Dendritic cell treated with granulocyte-macrophage colony-stimulating factor and Interleukin-4, amounts not matched to agents 40 ng/mL and 50 ng/mL, for 4 days (primary cell): ENCODE results near the gene MLXIP.
"Not testable (repeated sequence)": the region's sequence is repeated elsewhere in the genome, so short reads cannot be mapped to it uniquely, and the experiment has no call there.

ENCODE experiments used
- H3K27ac Mint-ChIP-seq: one replicate; pipeline ENCODE4 v1.8.0; 2022; ENCODE audit warnings: mild to moderate bottlenecking, mixed read lengths
- H3K27me3 Mint-ChIP-seq: one replicate; pipeline ENCODE4 v1.8.0; 2022; ENCODE audit warnings: mild to moderate bottlenecking, mixed read lengths
- H3K36me3 Mint-ChIP-seq: one replicate; pipeline ENCODE4 v1.8.0; 2022; ENCODE audit warnings: low read depth, mixed read lengths
- H3K4me1 Mint-ChIP-seq: one replicate; pipeline ENCODE4 v1.8.0; 2022; ENCODE audit warnings: low read depth, mixed read lengths
- H3K4me3 Mint-ChIP-seq: one replicate; pipeline ENCODE4 v1.8.0; 2022; ENCODE audit warnings: mild to moderate bottlenecking, moderate library complexity, mixed read lengths
- H3K9me3 Mint-ChIP-seq: one replicate; pipeline ENCODE4 v1.8.0; 2022; ENCODE audit warnings: mixed read lengths
- intact Hi-C: fragments of 100-400 bp; cut with micrococcal nuclease; formaldehyde crosslinking; loops from one replicate; pipeline ENCODE4 v1.15.0; 2022

Gene MLXIP, protein sequence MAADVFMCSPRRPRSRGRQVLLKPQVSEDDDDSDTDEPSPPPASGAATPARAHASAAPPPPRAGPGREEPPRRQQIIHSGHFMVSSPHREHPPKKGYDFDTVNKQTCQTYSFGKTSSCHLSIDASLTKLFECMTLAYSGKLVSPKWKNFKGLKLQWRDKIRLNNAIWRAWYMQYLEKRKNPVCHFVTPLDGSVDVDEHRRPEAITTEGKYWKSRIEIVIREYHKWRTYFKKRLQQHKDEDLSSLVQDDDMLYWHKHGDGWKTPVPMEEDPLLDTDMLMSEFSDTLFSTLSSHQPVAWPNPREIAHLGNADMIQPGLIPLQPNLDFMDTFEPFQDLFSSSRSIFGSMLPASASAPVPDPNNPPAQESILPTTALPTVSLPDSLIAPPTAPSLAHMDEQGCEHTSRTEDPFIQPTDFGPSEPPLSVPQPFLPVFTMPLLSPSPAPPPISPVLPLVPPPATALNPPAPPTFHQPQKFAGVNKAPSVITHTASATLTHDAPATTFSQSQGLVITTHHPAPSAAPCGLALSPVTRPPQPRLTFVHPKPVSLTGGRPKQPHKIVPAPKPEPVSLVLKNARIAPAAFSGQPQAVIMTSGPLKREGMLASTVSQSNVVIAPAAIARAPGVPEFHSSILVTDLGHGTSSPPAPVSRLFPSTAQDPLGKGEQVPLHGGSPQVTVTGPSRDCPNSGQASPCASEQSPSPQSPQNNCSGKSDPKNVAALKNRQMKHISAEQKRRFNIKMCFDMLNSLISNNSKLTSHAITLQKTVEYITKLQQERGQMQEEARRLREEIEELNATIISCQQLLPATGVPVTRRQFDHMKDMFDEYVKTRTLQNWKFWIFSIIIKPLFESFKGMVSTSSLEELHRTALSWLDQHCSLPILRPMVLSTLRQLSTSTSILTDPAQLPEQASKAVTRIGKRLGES

DNA sequence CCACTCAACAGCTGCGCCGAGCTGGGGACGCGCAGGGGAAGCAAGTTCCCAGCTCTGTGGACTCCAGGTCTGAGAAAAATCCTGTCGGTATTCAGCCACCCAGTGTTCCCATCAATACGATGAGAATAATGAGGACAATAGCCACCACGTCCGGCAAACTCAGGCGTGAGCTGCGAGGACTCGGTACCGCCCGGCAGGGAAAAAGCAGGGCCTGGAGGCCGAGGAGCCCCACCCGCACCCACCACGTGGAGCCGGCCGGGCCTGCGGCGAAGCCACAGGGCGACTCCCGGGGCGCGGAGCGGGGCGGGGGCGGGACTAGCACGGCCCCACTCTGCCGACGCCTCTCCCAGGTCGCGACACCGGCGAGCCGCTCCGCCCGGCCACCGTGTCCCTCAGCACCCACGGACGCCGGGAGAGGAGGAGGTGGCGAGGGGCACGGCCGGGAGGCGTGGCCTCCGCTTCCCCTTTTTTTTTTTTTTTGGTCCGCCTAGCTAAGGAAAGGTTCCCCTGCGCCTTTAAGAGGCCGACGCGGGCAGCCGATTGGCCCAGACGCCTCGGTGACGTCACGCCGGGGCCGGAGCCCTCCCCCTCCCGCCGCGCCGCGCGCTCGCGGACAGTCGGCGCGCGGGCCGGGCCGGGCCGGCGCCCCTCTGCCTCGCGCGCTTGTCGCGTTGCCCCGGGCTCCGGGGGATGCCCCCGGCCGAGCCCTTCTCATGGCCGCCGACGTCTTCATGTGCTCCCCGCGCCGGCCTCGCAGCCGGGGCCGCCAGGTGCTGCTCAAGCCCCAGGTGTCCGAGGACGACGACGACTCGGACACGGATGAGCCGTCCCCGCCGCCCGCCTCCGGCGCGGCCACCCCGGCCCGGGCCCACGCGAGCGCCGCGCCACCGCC, at the start of gene MLXIP:
Gene MLXIP, plus strand, starts transcription at position 616 of the 892 bp plus-strand sequence. Its CDS starts 98 bp downstream, at position 714.
- Mint-ChIP-seq H3K4me3 (peak within 1 kb of the TSS; percentile 94), H3K27ac (peak within 1 kb of the TSS; percentile 88), H3K9me3 (peaks cover 12% of the 10 kb centered on the region), H3K27me3 (no peaks in the 10 kb centered on the region), H3K4me1 (peaks cover 60% of the 10 kb centered on the region), H3K36me3 (peaks cover 39% of the 10 kb centered on the region)
- intact Hi-C loops: no loop called here

DNA sequence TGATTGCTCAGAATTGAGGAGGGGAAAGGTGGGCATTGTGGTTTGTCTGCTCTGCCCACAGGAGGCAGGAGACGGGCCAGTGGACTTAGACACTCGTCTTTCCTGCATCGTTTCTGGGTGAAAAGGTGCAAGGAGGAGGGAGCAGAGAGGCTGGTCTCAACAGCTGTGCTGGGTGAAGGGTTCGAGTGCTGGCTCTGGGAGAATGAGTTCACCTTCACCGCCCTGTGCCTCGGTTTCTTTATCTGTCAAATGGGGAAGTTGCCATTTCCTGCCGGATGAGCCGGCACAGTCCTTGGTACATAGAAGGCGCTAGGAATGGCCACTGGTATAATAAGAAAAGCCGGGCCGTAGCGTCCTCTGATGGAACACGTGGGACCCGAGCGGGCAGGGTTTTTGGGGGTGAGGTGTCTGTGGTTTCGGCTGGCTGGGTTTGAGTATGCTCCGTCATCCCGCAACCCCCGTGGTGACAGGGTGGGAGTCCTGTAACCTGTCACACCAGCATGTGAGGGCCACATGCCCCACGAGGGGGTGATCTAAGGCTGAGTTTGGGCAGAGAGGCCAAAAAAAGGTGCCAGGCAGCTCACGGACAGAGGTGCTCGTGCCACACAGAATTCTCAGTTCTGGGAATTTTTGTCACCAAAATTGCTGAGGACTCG, 49.5 kb upstream of the MLXIP start:
- Mint-ChIP-seq H3K4me3 (no peak overlapping the region), H3K36me3 (peaks cover 28% of the 10 kb centered on the region), H3K9me3 (no peaks in the 10 kb centered on the region), H3K4me1 (peaks cover 56% of the 10 kb centered on the region), H3K27me3 (peaks cover 2% of the 10 kb centered on the region), H3K27ac (no peak overlapping the region)
- intact Hi-C loops: no loop called here

DNA sequence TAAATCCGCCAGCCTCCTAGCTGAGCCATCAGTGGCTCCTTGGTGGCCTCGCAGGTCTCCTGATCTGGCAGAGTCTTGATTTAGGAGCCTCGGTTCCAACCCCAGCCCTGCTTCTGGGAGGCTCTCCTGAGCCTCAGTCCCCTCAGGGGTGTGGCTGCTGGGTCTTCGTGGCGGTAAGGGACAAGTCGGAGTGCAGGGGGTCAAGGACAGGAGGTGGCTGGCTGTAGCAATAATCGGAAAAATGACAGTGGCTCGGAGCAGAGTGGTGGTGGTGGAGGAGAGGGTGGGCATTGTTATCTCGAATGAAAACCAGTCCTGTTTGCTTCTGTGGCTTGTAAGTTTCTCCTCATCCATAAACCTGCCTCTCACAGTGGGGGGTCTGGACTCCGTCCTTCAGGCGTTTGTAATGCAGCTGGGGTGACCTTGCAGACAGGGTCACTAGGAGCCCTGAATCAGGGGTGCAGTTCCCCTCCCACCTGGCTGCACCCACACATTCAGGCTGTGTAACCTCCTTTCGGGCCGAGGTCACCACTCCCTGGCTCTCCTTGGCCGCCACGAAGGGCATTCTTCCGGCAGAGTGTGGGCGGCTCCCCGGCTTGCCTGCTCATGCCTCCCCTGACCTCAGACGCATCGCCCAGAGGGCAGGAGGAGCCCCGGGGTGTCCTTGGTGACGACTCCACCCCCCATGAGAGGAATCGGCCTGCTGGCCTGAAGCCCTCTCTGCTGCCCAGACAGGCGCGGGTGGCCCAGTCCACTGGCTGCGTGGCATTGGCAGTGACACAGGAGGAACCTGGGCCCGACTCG, 48.7 kb upstream of the MLXIP start:
- H3K27me3 Mint-ChIP-seq: no peaks in the 10 kb centered on the region
- H3K27ac Mint-ChIP-seq: peak overlapping the region; percentile 10
- H3K36me3 Mint-ChIP-seq: peaks cover 31% of the 10 kb centered on the region
- no peaks in the 10 kb centered on the region for H3K9me3 Mint-ChIP-seq
- H3K4me1 Mint-ChIP-seq: peaks cover 56% of the 10 kb centered on the region
- intact Hi-C loops: no loop called here
- H3K4me3 Mint-ChIP-seq: no peak overlapping the region

DNA sequence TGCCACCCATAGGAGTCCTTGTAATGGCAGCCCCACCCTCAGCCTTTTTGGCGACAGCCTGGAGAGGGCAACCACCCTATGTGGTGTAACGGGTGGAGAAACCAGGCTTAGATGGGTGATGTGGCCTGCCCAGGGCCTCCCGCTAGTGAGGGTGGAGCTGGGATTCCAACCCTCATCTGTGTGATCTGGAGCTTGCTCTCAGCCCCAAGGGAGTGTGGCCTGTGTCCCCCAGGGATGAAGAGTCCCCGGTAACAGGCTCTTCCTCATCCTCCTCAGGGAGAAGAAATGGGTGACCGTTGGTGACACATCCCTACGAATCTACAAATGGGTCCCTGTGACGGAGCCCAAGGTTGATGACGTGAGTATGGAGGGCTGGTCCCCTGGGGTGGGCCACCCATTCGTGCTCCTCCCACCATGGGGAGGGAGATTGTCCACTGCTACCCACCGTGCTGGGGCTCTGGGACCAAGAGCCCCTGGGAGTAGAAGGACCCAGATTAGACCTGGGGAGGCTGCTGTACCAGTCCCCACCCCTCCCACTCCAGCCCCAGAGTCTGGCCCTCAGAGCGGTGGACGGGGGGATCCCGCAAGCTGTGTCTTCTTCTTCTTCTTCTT, 48.0 kb upstream of the MLXIP start:
- peaks cover 56% of the 10 kb centered on the region for H3K4me1 Mint-ChIP-seq
- no peaks in the 10 kb centered on the region for H3K9me3 Mint-ChIP-seq
- no peaks in the 10 kb centered on the region for H3K27me3 Mint-ChIP-seq
- H3K27ac Mint-ChIP-seq: peak overlapping the region; percentile 10
- peaks cover 32% of the 10 kb centered on the region for H3K36me3 Mint-ChIP-seq
- no peak overlapping the region for H3K4me3 Mint-ChIP-seq
- intact Hi-C loops: no loop called here

DNA sequence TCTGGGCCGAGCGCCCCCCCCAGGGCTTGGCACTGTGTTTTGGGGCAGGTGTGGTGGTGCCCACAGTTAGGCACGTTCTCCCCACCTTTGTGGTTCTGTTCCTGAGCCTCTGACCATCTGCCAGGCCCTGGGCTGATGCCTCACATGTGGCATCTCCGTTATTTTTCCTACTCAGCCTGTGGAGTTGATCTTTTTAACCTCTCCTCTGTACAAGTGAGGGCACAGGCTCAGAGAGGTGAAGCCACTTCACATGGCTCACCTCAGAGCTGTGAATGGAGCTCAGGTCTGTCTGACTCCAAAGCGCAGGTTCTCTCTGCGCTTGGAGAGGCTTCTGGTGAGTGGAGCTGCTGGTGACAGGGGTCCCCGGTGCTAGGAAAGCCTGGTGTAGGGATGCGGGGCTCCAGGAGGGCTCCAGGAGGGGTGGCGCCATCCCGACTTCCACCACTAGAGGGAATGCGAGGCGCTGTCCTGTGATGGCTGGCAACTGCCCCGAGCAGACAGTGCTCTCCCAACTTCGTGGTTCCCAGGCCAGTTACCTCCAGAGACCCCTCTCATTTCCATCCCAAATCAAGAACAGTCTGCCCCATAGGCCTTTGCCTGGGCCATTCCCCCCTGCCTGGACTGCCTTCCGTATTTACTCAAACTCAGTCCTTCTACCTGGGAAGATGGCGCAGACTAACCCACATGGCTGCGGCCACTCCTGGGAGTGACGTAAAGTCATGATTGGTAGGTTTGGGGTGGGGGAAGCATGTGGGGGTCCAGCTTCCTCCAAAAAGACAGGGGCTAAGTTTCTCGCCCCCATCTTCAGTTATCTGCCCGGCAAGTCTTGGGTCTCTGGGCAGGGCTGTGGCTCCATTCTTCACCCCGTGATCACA, 47.0 kb upstream of the MLXIP start:
- no peak overlapping the region for H3K27ac Mint-ChIP-seq
- H3K36me3 Mint-ChIP-seq: peaks cover 43% of the 10 kb centered on the region
- H3K4me3 Mint-ChIP-seq: no peak overlapping the region
- no peaks in the 10 kb centered on the region for H3K27me3 Mint-ChIP-seq
- intact Hi-C loops: no loop called here
- no peaks in the 10 kb centered on the region for H3K9me3 Mint-ChIP-seq
- H3K4me1 Mint-ChIP-seq: peaks cover 52% of the 10 kb centered on the region

DNA sequence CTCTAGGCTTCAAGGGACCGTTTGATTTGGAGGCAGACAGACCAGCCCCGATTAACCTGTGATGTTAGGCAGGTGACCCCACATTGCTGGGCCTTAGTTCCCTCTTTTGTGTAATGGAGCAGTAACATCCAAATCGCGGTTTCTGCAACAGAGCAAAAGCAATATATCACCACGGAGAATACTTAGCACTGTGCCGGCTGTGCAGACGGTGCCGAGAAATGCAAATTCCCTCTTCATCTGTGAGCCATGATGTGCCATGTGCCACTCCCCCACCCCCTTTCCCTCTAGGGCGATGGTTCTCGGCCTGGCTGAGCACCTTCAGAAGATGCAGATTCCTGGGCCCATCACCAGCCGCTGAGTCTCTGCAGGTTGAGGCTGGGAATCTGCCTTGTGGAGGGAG, 46.0 kb upstream of the MLXIP start:
- Mint-ChIP-seq H3K9me3 (no peaks in the 10 kb centered on the region), H3K4me1 (peaks cover 53% of the 10 kb centered on the region), H3K27ac (no peak overlapping the region), H3K27me3 (no peaks in the 10 kb centered on the region), H3K4me3 (no peak overlapping the region), H3K36me3 (peaks cover 53% of the 10 kb centered on the region)
- intact Hi-C loops: no loop called here

DNA sequence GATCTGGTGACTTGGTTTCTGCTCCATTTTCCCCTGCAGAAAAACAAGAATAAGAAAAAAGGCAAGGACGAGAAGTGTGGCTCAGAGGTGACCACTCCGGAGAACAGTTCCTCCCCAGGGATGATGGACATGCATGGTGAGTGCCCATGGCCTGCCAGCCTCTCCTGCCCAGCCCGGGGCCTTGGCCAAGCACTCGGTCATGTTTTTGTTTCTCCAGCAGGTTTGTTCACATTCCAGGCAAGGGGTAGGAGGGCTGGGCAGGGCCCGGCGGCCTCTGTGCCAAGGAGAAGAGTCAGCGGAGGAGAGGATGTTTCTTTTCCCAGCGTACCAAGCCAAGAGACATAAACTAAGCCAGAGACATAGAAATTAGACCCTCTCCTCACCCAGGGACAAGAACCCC, 43.3 kb upstream of the MLXIP start:
- Mint-ChIP-seq H3K4me3 (no peak overlapping the region), H3K27me3 (no peaks in the 10 kb centered on the region), H3K9me3 (no peaks in the 10 kb centered on the region), H3K36me3 (peaks cover 74% of the 10 kb centered on the region), H3K27ac (no peak overlapping the region), H3K4me1 (peaks cover 34% of the 10 kb centered on the region)
- intact Hi-C loops: no loop called here

DNA sequence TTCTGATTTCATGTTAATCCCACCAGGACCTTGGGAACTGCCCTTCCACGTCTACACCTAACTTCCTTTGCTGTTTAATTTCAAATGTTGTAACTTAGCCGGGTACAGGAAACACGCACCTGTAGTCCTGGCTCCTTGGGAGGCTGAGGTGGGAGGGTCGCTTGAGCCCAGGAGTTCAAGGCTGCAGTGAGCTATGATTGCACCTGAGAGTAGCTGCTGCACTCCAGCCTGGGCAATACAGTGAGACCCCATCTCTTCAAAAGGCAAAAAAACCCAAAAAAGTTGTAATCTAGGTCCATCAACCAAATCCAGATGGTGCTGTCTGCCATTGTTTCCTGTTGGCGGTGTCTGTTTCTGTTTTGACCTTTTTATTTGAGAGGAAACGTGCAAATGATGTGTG, 42.4 kb upstream of the MLXIP start:
- Mint-ChIP-seq H3K27me3 (no peaks in the 10 kb centered on the region), H3K27ac (no peak overlapping the region), H3K9me3 (no peaks in the 10 kb centered on the region)

DNA sequence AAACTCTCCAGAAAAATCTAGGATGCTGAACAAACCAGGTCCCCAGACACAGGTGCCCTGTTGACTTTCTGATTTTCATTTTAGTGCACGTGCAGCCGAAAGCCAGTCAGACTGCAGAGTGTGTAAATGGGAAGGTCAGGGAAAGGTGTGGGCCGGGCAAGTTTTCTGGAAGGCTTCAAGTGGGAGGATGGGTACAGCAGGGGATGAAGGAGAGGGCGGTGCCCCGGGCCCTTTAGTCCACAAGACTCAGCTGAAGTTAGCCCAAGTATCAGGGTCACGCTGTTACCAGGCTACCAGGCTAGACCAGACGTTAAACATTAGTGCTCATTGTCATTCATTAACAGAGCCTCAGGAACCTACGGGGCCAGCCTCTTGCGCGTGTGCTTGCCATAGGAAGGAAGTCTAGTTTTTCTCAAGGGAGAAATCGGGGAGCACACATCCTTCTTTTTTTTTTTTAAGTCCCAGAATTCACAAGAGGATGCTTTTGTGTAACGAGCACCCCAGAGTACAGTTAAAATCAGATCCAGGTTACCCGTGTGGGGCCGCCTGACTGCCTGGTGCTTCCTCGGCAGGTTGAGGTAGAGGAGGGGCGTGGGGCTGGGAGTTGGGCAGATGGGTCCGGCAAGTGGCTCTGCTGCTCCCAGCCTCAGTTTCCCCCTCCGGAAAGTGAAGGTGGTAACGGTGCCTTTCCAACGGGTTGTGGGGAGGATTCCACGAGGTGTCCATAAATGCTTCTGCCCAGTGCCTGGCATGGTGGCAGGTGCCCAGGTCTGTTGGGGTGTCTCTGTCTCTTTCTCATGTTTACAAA, 37.8 kb upstream of the MLXIP start:
- H3K27ac Mint-ChIP-seq: no peak overlapping the region
- peaks cover 8% of the 10 kb centered on the region for H3K4me1 Mint-ChIP-seq
- intact Hi-C loops: no loop called here
- H3K4me3 Mint-ChIP-seq: no peak overlapping the region
- no peaks in the 10 kb centered on the region for H3K27me3 Mint-ChIP-seq
- H3K36me3 Mint-ChIP-seq: peaks cover 94% of the 10 kb centered on the region
- H3K9me3 Mint-ChIP-seq: no peaks in the 10 kb centered on the region

More for the DNA sequence above, 42.4 kb upstream of the MLXIP start:
- no peak overlapping the region for H3K4me3 Mint-ChIP-seq
- peaks cover 26% of the 10 kb centered on the region for H3K4me1 Mint-ChIP-seq
- intact Hi-C loops: no loop called here
- peaks cover 77% of the 10 kb centered on the region for H3K36me3 Mint-ChIP-seq

DNA sequence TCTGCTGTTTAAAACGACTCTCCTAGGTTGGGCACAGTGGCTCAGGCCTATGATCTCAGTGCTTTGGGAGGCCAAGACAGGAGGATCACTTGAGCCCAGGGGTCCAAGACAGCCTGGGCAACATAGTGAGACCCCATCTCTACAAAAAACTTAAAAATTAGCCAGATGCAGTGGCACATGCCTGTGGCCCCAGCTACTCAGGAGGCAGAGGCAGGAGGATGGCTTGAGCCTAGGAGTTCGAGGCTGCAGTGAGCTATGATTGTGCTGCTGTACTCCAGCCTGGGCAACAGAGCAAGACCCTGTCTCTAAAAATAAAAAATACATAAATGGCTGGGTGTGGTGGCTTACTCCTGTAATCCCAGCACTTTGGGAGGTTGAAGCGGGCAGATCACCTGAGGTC, 37.1 kb upstream of the MLXIP start:
- intact Hi-C loops, H3K4me3 Mint-ChIP-seq, H3K27ac Mint-ChIP-seq, H3K9me3 Mint-ChIP-seq, H3K27me3 Mint-ChIP-seq, H3K4me1 Mint-ChIP-seq: not testable (repeated sequence)
- H3K36me3 Mint-ChIP-seq: peaks cover 94% of the 10 kb centered on the region

DNA sequence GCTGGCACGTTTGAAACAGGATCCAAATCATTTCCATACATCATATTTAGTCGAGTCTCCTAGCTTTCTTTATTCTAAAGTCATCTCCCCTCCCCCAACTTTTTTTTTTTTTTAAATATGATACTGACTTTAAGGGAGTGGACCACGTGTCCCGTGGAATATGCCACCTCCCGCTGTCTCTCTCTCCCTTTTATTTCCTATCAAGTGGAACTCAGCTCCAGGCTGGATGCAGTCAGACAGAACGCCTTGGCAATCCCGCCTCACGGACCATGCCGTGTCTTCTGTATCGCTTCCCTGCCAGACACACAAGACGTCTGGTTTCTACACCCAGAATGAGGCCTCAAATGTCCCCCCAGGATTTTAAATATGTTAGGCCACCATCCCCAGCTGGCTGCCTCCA, 35.6 kb upstream of the MLXIP start:
- Mint-ChIP-seq H3K27ac (no peak overlapping the region), H3K4me1 (no peaks in the 10 kb centered on the region), H3K36me3 (peaks cover 94% of the 10 kb centered on the region), H3K27me3 (no peaks in the 10 kb centered on the region), H3K9me3 (no peaks in the 10 kb centered on the region), H3K4me3 (no peak overlapping the region)
- intact Hi-C loops: no loop called here
